ENCODE measurements around the gene PCDHGA1.
A peak's percentile ranks its signal among the peaks of the same experiment; 100 is the strongest.
"Not testable (repeated sequence)": the region's sequence is repeated elsewhere in the genome, so short reads cannot be mapped to it uniquely, and the experiment has no call there.

Gene PCDHGA1

DNA sequence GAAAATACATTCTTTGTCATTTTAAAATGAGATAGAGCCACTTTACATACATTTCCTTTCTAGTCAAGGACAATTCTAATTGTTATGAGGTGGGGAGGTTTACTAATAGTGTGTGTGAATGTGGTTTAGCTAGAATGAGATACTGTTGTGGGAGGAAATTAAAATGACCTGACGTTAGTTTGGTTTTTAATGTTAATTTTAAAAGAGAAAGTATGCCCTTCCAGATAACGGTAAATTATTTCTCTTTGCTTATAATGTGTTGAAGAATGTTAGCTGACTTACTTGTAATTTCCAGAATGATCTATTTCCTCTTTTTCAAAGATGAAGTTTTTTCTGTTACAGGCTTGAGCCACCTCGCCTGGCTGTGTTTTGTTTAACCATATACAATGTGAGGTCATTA, 8.1 kb upstream of the PCDHGA1 start:
- H3K4me1 ChIP-seq (ENCODE audit: control insufficient read depth in 5 of 5, insufficient read depth in 5 of 5, low read length in 5 of 5): peaks cover 0 to 28% (median 14%) of the 10 kb centered on the region in 5 donors
- H3K4me3 ChIP-seq (ENCODE audit: low read depth in 1 of 5, low read length in 5 of 5): no peak overlapping the region
- no peak overlapping the region for H3K9ac ChIP-seq (ENCODE audit: low read length in 5 of 5)
- H3K9me3 ChIP-seq (ENCODE audit: control insufficient read depth in 5 of 5, low read length in 5 of 5): peaks cover 22 to 40% (median 31%) of the 10 kb centered on the region in 5 donors
- no peaks in the 10 kb centered on the region for H3K27me3 ChIP-seq (ENCODE audit: control insufficient read depth in 5 of 5, insufficient read depth in 4 of 5, low read length in 5 of 5)
- no peak overlapping the region for H3K27ac ChIP-seq (ENCODE audit: low read depth, low read length)
- H3K36me3 ChIP-seq (ENCODE audit: control insufficient read depth in 5 of 5, insufficient read depth in 5 of 5, low read length in 5 of 5): peaks cover 5 to 20% (median 12%) of the 10 kb centered on the region in 5 donors

DNA sequence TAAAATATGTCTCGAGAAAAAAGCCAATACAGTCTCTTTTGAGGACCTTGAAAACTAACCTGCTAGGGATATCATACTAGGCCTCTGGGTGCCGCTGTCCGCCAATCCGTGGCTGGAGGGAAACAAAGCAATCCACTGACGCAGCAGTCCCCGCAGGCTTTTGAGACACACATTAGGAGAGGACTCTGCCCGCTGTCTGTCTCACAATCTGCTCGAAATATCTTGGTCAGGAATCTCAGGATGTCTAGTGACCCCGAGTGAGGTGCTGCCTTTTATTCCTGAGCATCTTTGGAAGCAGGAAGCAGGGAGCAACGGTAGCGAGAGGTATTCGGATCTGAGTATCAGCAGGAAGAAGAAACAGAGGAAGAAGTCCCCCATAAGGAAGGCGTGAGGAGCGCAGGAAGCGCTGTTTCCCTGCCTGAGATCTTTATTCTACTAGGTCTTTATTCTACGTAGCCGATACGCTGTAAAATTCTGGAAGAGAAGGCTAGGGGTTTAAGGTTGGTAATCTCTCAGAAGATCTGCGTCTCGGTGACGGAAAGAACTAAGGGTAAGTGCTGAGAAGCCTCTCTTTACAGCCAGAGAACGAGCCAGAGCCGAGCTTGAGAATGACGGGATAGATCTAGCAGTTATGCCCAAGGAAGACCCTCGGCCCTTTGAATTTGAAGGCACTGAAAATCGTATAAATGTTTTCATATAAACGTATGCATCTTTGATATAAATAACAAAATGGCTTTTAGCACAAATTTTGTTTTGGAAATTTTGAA, 4.0 kb upstream of the PCDHGA1 start:
- Histone ChIP-seq H3K27me3 (ENCODE audit: control insufficient read depth in 5 of 5, insufficient read depth in 4 of 5, low read length in 5 of 5) (peaks cover 0 to 13% (median 0%) of the 10 kb centered on the region in 5 donors), H3K9ac (ENCODE audit: low read length in 5 of 5) (peak overlapping the region in 1 of 5 donors; percentile 45), H3K36me3 (ENCODE audit: control insufficient read depth in 5 of 5, insufficient read depth in 5 of 5, low read length in 5 of 5) (no peaks in the 10 kb centered on the region), H3K4me1 (ENCODE audit: control insufficient read depth in 5 of 5, insufficient read depth in 5 of 5, low read length in 5 of 5) (peaks cover 0 to 12% (median 2%) of the 10 kb centered on the region in 5 donors), H3K27ac (ENCODE audit: low read depth, low read length) (no peak overlapping the region), H3K9me3 (ENCODE audit: control insufficient read depth in 5 of 5, low read length in 5 of 5) (peaks cover 11 to 35% (median 26%) of the 10 kb centered on the region in 5 donors), H3K4me3 (ENCODE audit: low read depth in 1 of 5, low read length in 5 of 5) (peak overlapping the region; percentile 56 to 81 (median 70))

DNA sequence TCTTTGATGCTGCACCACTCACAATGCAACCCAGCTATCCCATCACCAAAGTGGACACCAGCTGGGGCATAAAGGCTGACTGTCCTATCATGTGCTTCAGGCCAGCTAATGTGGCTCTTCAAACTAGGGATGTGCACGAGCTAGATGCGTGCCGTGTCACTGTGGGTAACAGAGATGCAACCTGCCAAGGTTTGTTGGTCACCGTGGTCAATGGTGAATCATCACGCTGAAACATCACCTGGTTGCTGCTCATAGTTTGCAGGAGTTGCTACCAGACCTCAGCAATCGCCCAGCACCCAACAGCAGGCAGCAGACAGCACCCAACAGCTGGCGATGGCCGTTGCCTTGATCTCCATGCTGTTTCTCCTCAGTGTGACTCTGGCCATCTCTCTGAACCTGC, 2.1 kb upstream of the PCDHGA1 start:
- peak overlapping the region in 1 of 5 donors; percentile 7 for H3K4me3 ChIP-seq (ENCODE audit: low read depth in 1 of 5, low read length in 5 of 5)
- peaks cover 16 to 51% (median 35%) of the 10 kb centered on the region in 5 donors for H3K9me3 ChIP-seq (ENCODE audit: control insufficient read depth in 5 of 5, low read length in 5 of 5)
- peaks cover 0 to 9% (median 0%) of the 10 kb centered on the region in 5 donors for H3K4me1 ChIP-seq (ENCODE audit: control insufficient read depth in 5 of 5, insufficient read depth in 5 of 5, low read length in 5 of 5)

DNA sequence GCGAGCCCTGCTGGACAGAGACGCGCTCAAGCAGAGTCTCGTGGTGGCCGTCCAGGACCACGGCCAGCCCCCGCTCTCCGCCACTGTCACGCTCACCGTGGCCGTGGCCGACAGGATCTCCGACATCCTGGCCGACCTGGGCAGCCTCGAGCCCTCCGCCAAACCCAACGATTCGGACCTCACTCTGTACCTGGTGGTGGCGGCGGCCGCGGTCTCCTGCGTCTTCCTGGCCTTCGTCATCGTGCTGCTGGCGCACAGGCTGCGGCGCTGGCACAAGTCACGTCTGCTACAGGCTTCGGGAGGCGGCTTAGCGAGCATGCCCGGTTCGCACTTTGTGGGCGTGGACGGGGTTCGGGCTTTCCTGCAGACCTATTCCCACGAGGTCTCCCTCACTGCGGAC, 2.3 kb downstream of the PCDHGA1 start:
- H3K27ac ChIP-seq (ENCODE audit: low read depth, low read length); H3K9ac ChIP-seq (ENCODE audit: low read length in 5 of 5); H3K36me3 ChIP-seq (ENCODE audit: control insufficient read depth in 5 of 5, insufficient read depth in 5 of 5, low read length in 5 of 5); H3K4me1 ChIP-seq (ENCODE audit: control insufficient read depth in 5 of 5, insufficient read depth in 5 of 5, low read length in 5 of 5): not testable (repeated sequence)
- H3K4me3 ChIP-seq (ENCODE audit: low read depth in 1 of 5, low read length in 5 of 5): peak overlapping the region in 1 of 5 donors; percentile 6
- peaks cover 19 to 57% (median 39%) of the 10 kb centered on the region in 5 donors for H3K9me3 ChIP-seq (ENCODE audit: control insufficient read depth in 5 of 5, low read length in 5 of 5)
- H3K27me3 ChIP-seq (ENCODE audit: control insufficient read depth in 5 of 5, insufficient read depth in 4 of 5, low read length in 5 of 5): peaks cover 0 to 19% (median 3%) of the 10 kb centered on the region in 5 donors

More for the DNA sequence above, 2.1 kb upstream of the PCDHGA1 start:
- H3K27ac ChIP-seq (ENCODE audit: low read depth, low read length): no peak overlapping the region
- no peak overlapping the region for H3K9ac ChIP-seq (ENCODE audit: low read length in 5 of 5)
- H3K27me3 ChIP-seq (ENCODE audit: control insufficient read depth in 5 of 5, insufficient read depth in 4 of 5, low read length in 5 of 5): peaks cover 0 to 19% (median 2%) of the 10 kb centered on the region in 5 donors
- H3K36me3 ChIP-seq (ENCODE audit: control insufficient read depth in 5 of 5, insufficient read depth in 5 of 5, low read length in 5 of 5): no peaks in the 10 kb centered on the region

DNA sequence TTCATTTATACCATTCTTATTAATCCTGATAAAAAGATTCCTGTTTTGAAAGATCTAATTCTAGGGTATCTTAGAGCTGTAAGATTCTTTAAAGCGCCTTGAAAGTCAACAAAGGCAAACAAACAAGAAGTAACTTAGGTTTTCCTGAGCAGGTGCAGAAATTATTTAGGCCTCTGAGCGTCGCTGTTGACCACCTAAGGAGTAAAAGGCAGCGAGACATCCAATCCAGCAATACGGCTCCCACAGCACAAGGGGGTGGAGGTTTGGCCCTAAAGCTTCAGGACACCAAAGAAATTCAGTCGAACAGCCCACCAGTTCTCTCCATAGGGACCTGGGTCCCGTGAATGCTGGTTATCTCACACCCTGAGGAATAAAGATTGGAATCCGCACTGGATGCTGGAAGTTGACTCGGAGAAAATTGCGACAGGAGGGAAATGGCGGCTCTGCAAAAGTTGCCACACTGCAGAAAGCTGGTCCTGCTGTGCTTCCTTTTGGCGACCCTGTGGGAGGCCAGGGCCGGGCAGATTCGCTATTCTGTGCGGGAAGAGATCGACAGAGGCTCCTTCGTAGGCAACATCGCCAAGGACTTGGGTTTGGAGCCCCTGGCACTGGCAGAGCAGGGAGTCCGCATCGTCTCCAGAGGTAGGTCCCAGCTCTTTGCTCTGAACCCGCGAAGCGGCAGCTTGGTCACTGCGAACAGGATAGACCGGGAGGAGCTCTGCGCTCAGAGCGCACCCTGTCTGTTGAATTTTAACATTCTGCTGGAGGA, 8.4 kb downstream of the PCDHGA1 start, which contains the start of gene PCDHGA2:
Gene PCDHGA2, plus strand, starts transcription at position 223 of the 769 bp plus-strand sequence.
- peaks cover 0 to 14% (median 2%) of the 10 kb centered on the region in 5 donors for H3K27me3 ChIP-seq (ENCODE audit: control insufficient read depth in 5 of 5, insufficient read depth in 4 of 5, low read length in 5 of 5)
- no peak within 1 kb of the TSS for H3K9ac ChIP-seq (ENCODE audit: low read length in 5 of 5)
- peaks cover 19 to 53% (median 43%) of the 10 kb centered on the region in 5 donors for H3K9me3 ChIP-seq (ENCODE audit: control insufficient read depth in 5 of 5, low read length in 5 of 5)
- peak within 1 kb of the TSS; percentile 42 to 68 (median 62) for H3K4me3 ChIP-seq (ENCODE audit: low read depth in 1 of 5, low read length in 5 of 5)
- no peak within 1 kb of the TSS for H3K27ac ChIP-seq (ENCODE audit: low read depth, low read length)
- H3K4me1 ChIP-seq (ENCODE audit: control insufficient read depth in 5 of 5, insufficient read depth in 5 of 5, low read length in 5 of 5): peaks cover 0 to 12% (median 9%) of the 10 kb centered on the region in 5 donors
- no peaks in the 10 kb centered on the region for H3K36me3 ChIP-seq (ENCODE audit: control insufficient read depth in 5 of 5, insufficient read depth in 5 of 5, low read length in 5 of 5)

DNA sequence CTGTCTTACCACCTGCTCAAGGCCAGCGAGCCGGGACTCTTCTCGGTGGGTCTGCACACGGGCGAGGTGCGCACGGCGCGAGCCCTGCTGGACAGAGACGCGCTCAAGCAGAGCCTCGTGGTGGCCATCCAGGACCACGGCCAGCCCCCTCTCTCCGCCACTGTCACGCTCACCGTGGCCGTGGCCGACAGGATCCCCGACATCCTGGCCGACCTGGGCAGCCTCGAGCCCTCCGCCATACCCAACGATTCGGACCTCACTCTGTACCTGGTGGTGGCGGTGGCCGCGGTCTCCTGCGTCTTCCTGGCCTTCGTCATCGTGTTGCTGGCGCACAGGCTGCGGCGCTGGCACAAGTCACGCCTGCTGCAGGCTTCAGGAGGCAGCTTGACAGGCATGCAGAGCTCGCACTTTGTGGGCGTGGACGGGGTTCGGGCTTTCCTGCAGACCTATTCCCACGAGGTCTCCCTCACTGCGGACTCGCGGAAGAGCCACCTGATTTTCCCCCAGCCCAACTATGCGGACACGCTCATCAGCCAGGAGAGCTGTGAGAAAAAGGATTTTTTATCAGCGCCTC, 10.6 kb downstream of the PCDHGA1 start:
- H3K27ac ChIP-seq (ENCODE audit: low read depth, low read length); H3K9ac ChIP-seq (ENCODE audit: low read length in 5 of 5); H3K36me3 ChIP-seq (ENCODE audit: control insufficient read depth in 5 of 5, insufficient read depth in 5 of 5, low read length in 5 of 5): not testable (repeated sequence)
- peak overlapping the region in 2 of 5 donors; percentile 28 for H3K4me3 ChIP-seq (ENCODE audit: low read depth in 1 of 5, low read length in 5 of 5)
- H3K27me3 ChIP-seq (ENCODE audit: control insufficient read depth in 5 of 5, insufficient read depth in 4 of 5, low read length in 5 of 5): peaks cover 0 to 14% (median 3%) of the 10 kb centered on the region in 5 donors
- peaks cover 33 to 69% (median 58%) of the 10 kb centered on the region in 5 donors for H3K9me3 ChIP-seq (ENCODE audit: control insufficient read depth in 5 of 5, low read length in 5 of 5)
- peaks cover 0 to 19% (median 9%) of the 10 kb centered on the region in 5 donors for H3K4me1 ChIP-seq (ENCODE audit: control insufficient read depth in 5 of 5, insufficient read depth in 5 of 5, low read length in 5 of 5)

DNA sequence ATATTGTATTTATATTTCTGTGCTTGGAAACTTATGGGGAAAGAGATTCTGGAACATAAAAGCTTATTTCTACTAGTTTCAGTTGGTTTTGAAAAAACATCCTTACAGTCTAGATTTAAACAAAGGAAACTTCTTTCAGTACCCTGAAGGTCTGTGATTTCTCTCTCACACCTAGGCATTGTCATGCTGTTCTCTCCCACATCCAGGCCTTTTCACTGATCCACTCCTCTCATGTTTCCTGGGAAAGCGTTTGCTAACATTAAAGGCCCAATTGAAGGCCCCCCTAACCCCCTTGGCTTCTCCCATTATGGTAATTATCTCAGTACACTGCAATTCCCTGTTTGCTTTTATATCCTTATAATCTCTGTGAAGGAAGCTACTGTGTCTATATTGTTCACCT, 12.5 kb downstream of the PCDHGA1 start:
- Histone ChIP-seq H3K27me3 (ENCODE audit: control insufficient read depth in 5 of 5, insufficient read depth in 4 of 5, low read length in 5 of 5) (peaks cover 0 to 14% (median 3%) of the 10 kb centered on the region in 5 donors), H3K9ac (ENCODE audit: low read length in 5 of 5) (no peak overlapping the region), H3K27ac (ENCODE audit: low read depth, low read length) (no peak overlapping the region), H3K4me3 (ENCODE audit: low read depth in 1 of 5, low read length in 5 of 5) (peak overlapping the region in 1 of 5 donors; percentile 15), H3K36me3 (ENCODE audit: control insufficient read depth in 5 of 5, insufficient read depth in 5 of 5, low read length in 5 of 5) (no peaks in the 10 kb centered on the region), H3K9me3 (ENCODE audit: control insufficient read depth in 5 of 5, low read length in 5 of 5) (peaks cover 26 to 64% (median 59%) of the 10 kb centered on the region in 5 donors), H3K4me1 (ENCODE audit: control insufficient read depth in 5 of 5, insufficient read depth in 5 of 5, low read length in 5 of 5) (peaks cover 0 to 19% (median 9%) of the 10 kb centered on the region in 5 donors)

DNA sequence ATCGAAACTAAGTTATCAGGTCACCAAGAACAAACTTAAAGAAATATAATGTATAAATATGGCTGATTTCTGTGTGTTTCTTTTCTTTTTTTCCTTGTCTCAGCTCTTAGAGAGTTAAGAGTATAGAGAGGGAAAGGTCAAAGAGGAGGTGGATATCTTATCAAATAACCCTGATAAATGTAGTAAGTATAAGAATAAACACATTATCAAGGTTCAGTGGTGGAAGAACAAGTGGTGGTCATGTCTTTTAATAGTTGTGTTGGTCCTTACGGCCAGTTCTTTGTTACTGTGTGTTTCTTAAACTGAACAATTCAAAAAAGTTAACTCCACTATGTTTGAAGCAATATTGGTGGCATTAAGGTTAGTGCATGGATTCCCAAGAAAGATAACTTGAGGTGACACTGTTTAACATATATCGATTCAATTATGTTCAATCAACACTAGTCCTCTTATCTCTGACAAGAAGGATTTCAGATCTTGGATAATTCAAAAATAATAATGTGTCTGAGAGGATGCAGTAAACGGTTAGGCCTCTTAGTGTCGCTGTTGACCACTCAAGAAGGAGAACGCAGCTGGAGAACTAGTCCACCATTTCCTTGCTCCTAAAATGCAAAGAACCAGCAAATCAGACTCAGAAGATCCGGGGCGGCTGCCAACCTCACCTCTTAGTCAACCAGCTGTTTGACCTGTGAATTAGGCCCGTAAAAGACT, 13.1 kb downstream of the PCDHGA1 start, which contains the start of gene PCDHGA3:
Gene PCDHGA3, plus strand, starts transcription at position 588 of the 711 bp plus-strand sequence. CDS start 205 bp downstream, outside the sequence.
- Histone ChIP-seq H3K4me3 (ENCODE audit: low read depth in 1 of 5, low read length in 5 of 5) (peak within 1 kb of the TSS; percentile 52 to 67 (median 61)), H3K27me3 (ENCODE audit: control insufficient read depth in 5 of 5, insufficient read depth in 4 of 5, low read length in 5 of 5) (peaks cover 0 to 12% (median 3%) of the 10 kb centered on the region in 5 donors), H3K36me3 (ENCODE audit: control insufficient read depth in 5 of 5, insufficient read depth in 5 of 5, low read length in 5 of 5) (no peaks in the 10 kb centered on the region), H3K9ac (ENCODE audit: low read length in 5 of 5) (peak within 1 kb of the TSS in 1 of 5 donors; percentile 41), H3K27ac (ENCODE audit: low read depth, low read length) (no peak within 1 kb of the TSS), H3K4me1 (ENCODE audit: control insufficient read depth in 5 of 5, insufficient read depth in 5 of 5, low read length in 5 of 5) (peaks cover 0 to 19% (median 9%) of the 10 kb centered on the region in 5 donors), H3K9me3 (ENCODE audit: control insufficient read depth in 5 of 5, low read length in 5 of 5) (peaks cover 26 to 65% (median 54%) of the 10 kb centered on the region in 5 donors)

DNA sequence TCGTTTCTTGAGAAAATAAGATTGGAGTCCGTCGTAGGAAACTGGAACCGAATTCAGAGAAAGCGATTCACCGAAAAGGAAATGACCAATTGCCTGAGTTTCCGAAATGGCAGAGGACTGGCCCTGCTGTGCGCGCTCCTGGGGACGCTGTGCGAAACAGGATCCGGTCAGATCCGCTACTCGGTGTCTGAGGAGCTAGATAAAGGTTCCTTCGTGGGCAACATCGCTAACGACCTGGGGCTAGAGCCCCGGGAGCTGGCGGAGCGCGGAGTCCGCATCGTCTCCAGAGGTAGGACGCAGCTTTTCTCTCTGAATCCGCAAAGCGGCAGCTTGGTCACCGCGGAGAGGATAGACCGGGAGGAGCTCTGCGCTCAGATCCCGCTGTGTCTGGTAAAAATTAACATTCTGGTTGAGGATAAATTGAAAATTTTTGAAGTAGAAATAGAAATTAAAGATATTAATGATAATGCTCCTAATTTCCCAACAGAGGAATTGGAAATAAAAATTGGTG, 13.7 kb downstream of the PCDHGA1 start:
- H3K9me3 ChIP-seq (ENCODE audit: control insufficient read depth in 5 of 5, low read length in 5 of 5): peaks cover 29 to 65% (median 54%) of the 10 kb centered on the region in 5 donors

More for the DNA sequence above, 13.7 kb downstream of the PCDHGA1 start:
- Histone ChIP-seq H3K4me1 (ENCODE audit: control insufficient read depth in 5 of 5, insufficient read depth in 5 of 5, low read length in 5 of 5) (peaks cover 0 to 15% (median 5%) of the 10 kb centered on the region in 5 donors), H3K27ac (ENCODE audit: low read depth, low read length) (no peak overlapping the region), H3K4me3 (ENCODE audit: low read depth in 1 of 5, low read length in 5 of 5) (peak overlapping the region; percentile 52 to 67 (median 61)), H3K36me3 (ENCODE audit: control insufficient read depth in 5 of 5, insufficient read depth in 5 of 5, low read length in 5 of 5) (no peaks in the 10 kb centered on the region), H3K9ac (ENCODE audit: low read length in 5 of 5) (peak overlapping the region in 1 of 5 donors; percentile 41), H3K27me3 (ENCODE audit: control insufficient read depth in 5 of 5, insufficient read depth in 4 of 5, low read length in 5 of 5) (peaks cover 0 to 15% (median 3%) of the 10 kb centered on the region in 5 donors)

Data from subcutaneous abdominal adipose tissue (tissue), 5 donors.